ENCODE data around the gene PRAMEF9.
"Not testable (repeated sequence)": the region's sequence is repeated elsewhere in the genome, so short reads cannot be mapped to it uniquely, and the experiment has no call there.

PRAMEF9 gene

GRCh38 chr1:13171548-13171947 is at the start of gene PRAMEF9:
TSS of gene PRAMEF9 (plus strand) at chr1:13171848. CDS start at chr1:13175281, 3,433 bp downstream.
- not testable (repeated sequence) for DNase-seq

DNA sequence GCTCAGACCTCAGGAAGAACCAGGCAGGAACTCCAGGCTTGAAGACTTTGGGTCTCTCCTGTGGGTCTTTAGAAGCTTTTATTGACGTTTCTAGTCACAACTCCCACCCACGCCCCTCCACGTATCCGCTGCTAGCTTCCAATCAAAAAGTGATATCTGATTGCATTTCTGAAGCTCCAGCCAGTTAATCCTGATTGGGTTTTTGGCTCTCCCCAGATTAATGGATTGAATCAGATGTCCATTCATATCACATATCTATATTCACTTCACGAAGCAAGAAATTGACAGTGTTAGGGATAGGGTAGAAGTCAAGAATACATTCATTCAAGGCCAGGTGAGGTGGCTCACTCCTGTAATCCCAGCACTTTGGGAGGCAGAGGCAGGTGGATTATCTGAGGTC is 15.7 kb upstream of the PRAMEF9 start, which contains the start of gene PRAMEF26:
Gene PRAMEF26, minus strand, starts transcription at position 101 of the 400 bp plus-strand sequence. CDS start 2,914 bp downstream, outside the sequence.
- DNase-seq = not testable (repeated sequence)

- not testable (repeated sequence) for DNase-seq
Observed at GRCh38 chr1:13165531-13165930, 6.1 kb upstream of the PRAMEF9 start, which contains the start of gene HNRNPCL4. TSS of gene HNRNPCL4 (minus strand) at chr1:13165631. CDS start at chr1:13165467, 164 bp downstream.

- not testable (repeated sequence) for DNase-seq
Observed at GRCh38 chr1:13201309-13201708, 29.7 kb downstream of the PRAMEF9 start, which contains the start of gene PRAMEF13. TSS of gene PRAMEF13 (minus strand) at chr1:13201409. CDS start at chr1:13199589, 1,820 bp downstream.

GRCh38 chr1:13208712-13209111 is 37.1 kb downstream of the PRAMEF9 start:
- DNase-seq = not testable (repeated sequence)

DNA sequence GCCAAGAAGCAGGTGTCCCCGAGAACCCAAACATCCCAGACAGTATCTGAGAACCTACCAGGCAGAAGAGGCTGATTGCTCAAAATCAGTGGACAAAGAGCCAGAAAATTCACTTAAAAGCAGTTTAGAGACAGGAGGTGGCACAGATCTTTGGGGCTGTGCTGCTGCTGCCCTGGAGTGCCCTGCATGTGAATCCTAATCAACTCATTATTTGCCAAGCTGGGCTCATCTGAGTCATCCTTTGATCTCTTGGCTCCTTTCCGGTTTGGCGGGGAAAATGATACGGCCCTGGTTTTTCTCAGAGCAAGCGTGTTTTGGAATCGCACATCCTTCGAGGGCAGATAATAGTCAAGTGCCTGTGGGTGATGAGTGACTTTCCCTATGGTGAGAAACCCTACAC is 45.0 kb downstream of the PRAMEF9 start:
- not testable (repeated sequence) for DNase-seq

GRCh38 chr1:13219203-13219602 is 47.6 kb downstream of the PRAMEF9 start:
- not testable (repeated sequence) for DNase-seq

GRCh38 chr1:13222788-13223187 is 51.1 kb downstream of the PRAMEF9 start:
- DNase-seq = not testable (repeated sequence)

GRCh38 chr1:13224480-13225060 is 52.9 kb downstream of the PRAMEF9 start:
- no peak for DNase-seq

DNA sequence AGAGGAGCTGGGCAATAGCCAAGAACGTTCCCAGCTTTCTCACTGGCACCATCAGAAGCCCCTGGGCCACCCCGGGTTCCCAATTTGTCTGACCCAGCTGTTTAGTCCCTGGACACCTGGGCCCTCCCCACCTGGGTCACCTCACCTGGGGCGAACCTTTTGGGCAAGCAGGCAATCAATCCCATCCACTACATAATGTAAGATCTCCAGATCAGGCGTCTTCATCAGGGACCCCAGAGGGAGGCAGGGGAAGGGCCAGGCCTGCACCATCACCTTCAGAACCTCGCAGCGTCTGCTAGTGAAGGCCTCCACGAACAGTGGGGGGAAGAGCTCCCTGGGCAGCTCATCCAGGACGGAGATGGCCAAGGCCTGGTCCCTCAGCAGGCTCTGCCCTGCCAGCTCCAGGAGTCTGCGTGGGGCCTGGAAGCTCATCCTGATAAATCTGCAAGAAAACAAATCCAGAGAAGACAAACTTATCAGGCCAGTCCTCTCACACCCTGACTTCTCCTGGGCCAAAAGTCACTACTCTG is 54.1 kb downstream of the PRAMEF9 start, which contains the start of gene PRAMEF18:
Gene PRAMEF18, minus strand, starts transcription at position 480 of the 530 bp plus-strand sequence. Its CDS starts 48 bp downstream, at position 432.
- DNase-seq = not testable (repeated sequence)

DNA sequence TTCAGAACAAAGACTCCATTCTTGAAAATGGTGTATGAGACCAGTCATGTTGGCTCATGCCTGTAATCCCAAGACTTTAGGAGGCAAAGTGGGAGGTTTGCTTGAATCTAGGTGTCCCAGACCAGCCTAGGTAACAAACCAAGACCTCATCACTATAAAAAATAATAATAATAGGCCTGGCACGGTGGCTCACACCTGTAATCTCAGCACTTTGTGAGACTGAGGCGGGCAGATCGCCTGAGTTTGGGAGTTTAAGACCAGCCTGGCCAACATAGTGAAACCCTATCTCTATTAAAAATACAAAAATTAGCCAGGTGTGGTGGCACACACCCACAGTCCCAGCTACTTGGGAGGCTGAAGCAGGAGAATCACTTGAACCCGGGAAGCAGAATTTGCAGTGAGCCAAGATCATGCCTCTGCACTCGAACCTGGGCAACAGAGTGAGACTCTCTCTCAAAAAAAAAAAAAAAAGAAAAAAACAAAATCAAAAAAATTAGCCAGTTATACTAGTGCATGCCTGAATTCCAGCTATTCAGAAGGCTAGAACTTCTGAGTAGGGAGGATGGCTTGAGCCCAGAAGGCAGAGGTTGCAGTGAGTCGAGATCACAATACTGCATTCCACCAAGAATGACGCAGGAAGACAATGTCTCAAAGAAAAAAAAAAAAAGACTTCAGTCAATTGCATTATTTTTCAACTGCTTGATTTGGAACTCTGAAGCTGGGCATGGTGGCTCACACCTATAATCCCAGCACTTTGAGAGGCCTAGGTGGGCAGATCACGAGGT is 55.8 kb downstream of the PRAMEF9 start:
- DNase-seq = not testable (repeated sequence)

- peak; percentile 30 for DNase-seq
Observed at GRCh38 chr1:13228343-13228781, 56.7 kb downstream of the PRAMEF9 start.

All from activated naive CD4-positive, alpha-beta T cell treated with Interleukin-2 at 50 U/mL for 16 hours (primary cell).